Esophagus squamous epithelium (tissue), 5 donors: ENCODE results near the gene BLOC1S4. TPM values are rescaled to one million over a fixed set of nuclear protein-coding genes. Genes with fewer than 3 reads are reported as not detected.
"Not testable (repeated sequence)": the region's sequence is repeated elsewhere in the genome, so short reads cannot be mapped to it uniquely, and the experiment has no call there.

Source experiments
- DNase-seq: peaks from one replicate; lab custom pipeline; 2025; lab: John Stamatoyannopoulos, UW
- H3K27ac ChIP-seq, 4 donors: fragments of 200-600 bp; sonication (generic); one replicate each; pipeline ENCODE4 v1.5.1; 2016 to 2019; ENCODE audit warnings: mild to moderate bottlenecking in 1 of 4
- H3K27me3 ChIP-seq, 4 donors: fragments of 200-600 bp; sonication (generic); 1 replicate in 3 of 4; 2 replicates in 1 of 4; pipeline versions ENCODE4 v1.5.1 to v1.6.0; 2017 to 2021; ENCODE audit warnings: antibody characterized with exemption in 1 of 4
- H3K36me3 ChIP-seq, 3 donors: fragments of 200-600 bp; sonication (generic); one replicate each; pipeline ENCODE4 v1.5.1; 2016 to 2019
- H3K4me1 ChIP-seq, 3 donors: fragments of 200-600 bp; sonication (generic); one replicate each; pipeline ENCODE4 v1.5.1; 2017 to 2019
- H3K4me3 ChIP-seq, 4 donors: fragments of 200-600 bp; sonication (generic); 1 replicate in 3 of 4; 2 replicates in 1 of 4; pipeline ENCODE4 v1.5.1; 2016 to 2019; ENCODE audit warnings: mild to moderate bottlenecking in 2 of 4, moderate library complexity in 1 of 4
- H3K9me3 ChIP-seq, 3 donors: fragments of 200-600 bp; sonication (generic); one replicate each; pipeline ENCODE4 v1.5.1; 2016 to 2019
- POLR2A ChIP-seq, 4 donors: fragments of 450-650 bp; IDR thresholded peaks; one replicate each; pipeline ENCODE4 v1.6.1; 2017; ENCODE audit warnings: antibody characterized with exemption in 4 of 4, mild to moderate bottlenecking in 4 of 4, moderate library complexity in 3 of 4
- WGBS, 2 donors: methylation state at CpG; one replicate each; pipeline ENCODE4 v1.1.5; 2018; 5-methylcytosine and 5-hydroxymethylcytosine counted together
- intact Hi-C: fragments of 100-400 bp; cut with DNase I; formaldehyde crosslinking; loops from one replicate; pipeline ENCODE4 v1.15.0; 2022
- total RNA-seq, 4 donors: library from RNA; depleted of rRNA; stranded (reverse); fragments of >200 nt; gene quantifications; one replicate each; pipeline ENCODE4 v1.1.0, GENCODE V29; 2016
- TF ChIP-seq, protein P1 (sequence below), 6 experiments: fragments of 450-650 bp in 4 of 6; fragments of 200-600 bp in 2 of 6; sonication (generic) in 2 of 6; IDR thresholded peaks; one replicate each; pipeline ENCODE4 v1.5.1; 2016 to 2019; ENCODE audit warnings: antibody characterized with exemption in 6 of 6, mild to moderate bottlenecking in 4 of 6, moderate library complexity in 4 of 6
- donor health status: DM: yes; HTN: yes; CAD: no.

Gene BLOC1S4
- total RNA-seq, 4 donors from 2014 or later: 12.4 to 19.6 (median 14.3) TPM

DNA sequence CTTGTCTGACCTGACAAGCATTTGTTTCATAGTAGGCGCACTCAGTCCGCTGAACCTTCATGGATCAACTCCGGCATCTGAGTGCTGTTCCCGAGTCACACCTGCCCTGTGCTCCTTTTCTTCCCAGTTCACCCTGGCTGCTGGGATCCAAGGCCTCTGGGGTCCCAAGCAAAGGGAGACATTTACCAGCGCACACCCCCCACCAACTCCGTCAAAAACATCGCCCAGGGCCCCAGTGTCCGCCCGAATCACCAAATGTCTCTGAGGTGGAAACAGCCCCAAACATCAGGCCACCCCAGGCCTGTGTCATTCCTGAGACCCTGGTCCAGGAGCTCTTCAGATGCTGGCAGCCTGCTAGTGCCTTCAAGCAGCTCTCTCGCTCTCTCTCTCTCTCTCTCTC, 5.1 kb downstream of the BLOC1S4 start:
- intact Hi-C loops: loop anchor here (5.0 kb wide), 1 partner anchor 151 kb away; no protein-coding TSS in a partner anchor
- H3K27me3 ChIP-seq: no peaks in the 10 kb centered on the region
- 98 to 100% methylated on average over 9 to 10 of the region's 10 CpGs for WGBS, 2 donors
- peaks cover 0 to 4% (median 0%) of the 10 kb centered on the region in 3 donors for H3K36me3 ChIP-seq
- DNase-seq: no peak
- no peak overlapping the region for H3K4me3 ChIP-seq
- peaks cover 11 to 41% (median 23%) of the 10 kb centered on the region in 3 donors for H3K4me1 ChIP-seq
- no peak overlapping the region for H3K27ac ChIP-seq
- H3K9me3 ChIP-seq: no peaks in the 10 kb centered on the region
- TF ChIP-seq, protein P1, sequence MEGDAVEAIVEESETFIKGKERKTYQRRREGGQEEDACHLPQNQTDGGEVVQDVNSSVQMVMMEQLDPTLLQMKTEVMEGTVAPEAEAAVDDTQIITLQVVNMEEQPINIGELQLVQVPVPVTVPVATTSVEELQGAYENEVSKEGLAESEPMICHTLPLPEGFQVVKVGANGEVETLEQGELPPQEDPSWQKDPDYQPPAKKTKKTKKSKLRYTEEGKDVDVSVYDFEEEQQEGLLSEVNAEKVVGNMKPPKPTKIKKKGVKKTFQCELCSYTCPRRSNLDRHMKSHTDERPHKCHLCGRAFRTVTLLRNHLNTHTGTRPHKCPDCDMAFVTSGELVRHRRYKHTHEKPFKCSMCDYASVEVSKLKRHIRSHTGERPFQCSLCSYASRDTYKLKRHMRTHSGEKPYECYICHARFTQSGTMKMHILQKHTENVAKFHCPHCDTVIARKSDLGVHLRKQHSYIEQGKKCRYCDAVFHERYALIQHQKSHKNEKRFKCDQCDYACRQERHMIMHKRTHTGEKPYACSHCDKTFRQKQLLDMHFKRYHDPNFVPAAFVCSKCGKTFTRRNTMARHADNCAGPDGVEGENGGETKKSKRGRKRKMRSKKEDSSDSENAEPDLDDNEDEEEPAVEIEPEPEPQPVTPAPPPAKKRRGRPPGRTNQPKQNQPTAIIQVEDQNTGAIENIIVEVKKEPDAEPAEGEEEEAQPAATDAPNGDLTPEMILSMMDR (IDR thresholded peaks at IDR 0.05): no peak
- no peak for TF ChIP-seq POLR2A (IDR thresholded peaks at IDR 0.05)

DNA sequence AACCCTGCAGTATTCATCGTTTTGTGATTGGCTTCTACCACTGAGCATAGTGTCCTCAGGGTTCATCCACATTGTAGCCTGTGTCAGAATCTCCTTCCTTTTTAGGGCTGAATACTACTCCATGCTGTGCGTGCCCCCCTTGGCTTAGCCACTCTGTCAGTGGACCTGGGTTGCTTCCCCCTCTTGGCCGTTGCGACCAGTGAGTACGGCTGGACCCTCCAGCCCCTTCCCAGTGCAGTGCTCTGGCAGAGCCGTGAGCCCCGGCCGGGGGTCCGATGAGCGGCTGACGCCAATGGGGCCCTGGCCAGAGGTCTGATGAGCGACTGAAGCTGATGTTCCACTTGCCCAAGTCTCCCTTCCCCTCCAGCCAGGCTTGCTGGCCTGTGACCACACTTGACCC, 6.9 kb downstream of the BLOC1S4 start:
- Histone ChIP-seq H3K36me3 (peaks cover 0 to 4% (median 0%) of the 10 kb centered on the region in 3 donors), H3K27ac (no peak overlapping the region), H3K27me3 (no peaks in the 10 kb centered on the region), H3K4me3 (no peak overlapping the region), H3K4me1 (peaks cover 5 to 34% (median 12%) of the 10 kb centered on the region in 3 donors), H3K9me3 (no peaks in the 10 kb centered on the region)
- no peak for DNase-seq
- TF ChIP-seq, protein P1 (IDR thresholded peaks at IDR 0.05): no peak
- TF ChIP-seq POLR2A (IDR thresholded peaks at IDR 0.05): no peak
- intact Hi-C loops: loop anchor here (5.0 kb wide), 1 partner anchor 149 kb away; no protein-coding TSS in a partner anchor
- WGBS, 2 donors: 90 to 92% methylated on average over 4 to 12 of the region's 12 CpGs

- Histone ChIP-seq H3K9me3 (no peaks in the 10 kb centered on the region), H3K27me3 (no peaks in the 10 kb centered on the region), H3K36me3 (peaks cover 0 to 1% (median 0%) of the 10 kb centered on the region in 3 donors), H3K4me1 (peaks cover 5 to 26% (median 7%) of the 10 kb centered on the region in 3 donors), H3K27ac (no peak overlapping the region), H3K4me3 (no peak overlapping the region)
- DNase-seq: no peak
- 86% methylated on average over 5 of the region's 8 CpGs; no CpG with 5 or more reads in 1 of the 2 donors for WGBS, 2 donors
- intact Hi-C loops: loop anchor here (5.0 kb wide), 1 partner anchor 148 kb away; no protein-coding TSS in a partner anchor
- no peak for TF ChIP-seq POLR2A (IDR thresholded peaks at IDR 0.05)
- TF ChIP-seq, protein P1 (IDR thresholded peaks at IDR 0.05): no peak
These were observed 7.9 kb downstream of the BLOC1S4 start for GRCh38 chr4:6723851-6724250.

DNA sequence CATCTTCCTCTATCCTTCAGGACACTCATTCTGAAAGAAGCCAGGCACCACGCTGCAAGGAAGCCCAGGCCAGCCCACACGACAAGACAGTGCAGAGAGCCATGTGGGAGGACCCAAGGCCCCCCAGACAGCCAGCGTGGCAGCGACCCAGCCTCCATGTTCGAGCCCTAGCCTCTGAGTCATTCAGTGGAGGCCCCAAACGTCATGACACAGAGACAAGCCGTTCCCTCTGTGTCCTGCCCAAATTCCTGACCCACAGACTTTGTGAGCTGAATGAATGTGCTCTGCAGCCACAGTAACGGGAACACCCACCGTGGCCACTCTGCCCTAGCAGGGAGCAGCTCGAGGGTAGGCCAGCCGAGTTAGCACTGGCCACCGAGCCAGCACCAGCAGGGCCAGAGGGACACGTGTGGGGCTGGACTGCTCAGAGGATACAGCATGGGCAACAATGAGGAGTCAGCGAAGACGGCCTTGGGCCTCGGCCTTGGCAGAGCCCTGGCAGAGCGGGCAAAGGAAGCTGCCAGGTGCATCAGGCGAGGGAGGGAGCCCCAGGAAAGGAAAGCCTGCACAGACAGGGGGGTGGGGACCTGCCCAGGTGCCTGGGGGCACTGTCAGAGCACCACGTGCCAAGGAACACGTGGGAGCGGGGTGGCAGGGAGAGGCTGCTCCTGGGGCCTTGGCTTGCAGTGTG, 8.6 kb downstream of the BLOC1S4 start:
- intact Hi-C loops: loop anchor here (5.0 kb wide), 1 partner anchor 148 kb away; no protein-coding TSS in a partner anchor
- DNase-seq: no peak
- no peaks in the 10 kb centered on the region for H3K27me3 ChIP-seq
- no peaks in the 10 kb centered on the region for H3K36me3 ChIP-seq
- peaks cover 5 to 26% (median 7%) of the 10 kb centered on the region in 3 donors for H3K4me1 ChIP-seq
- no peak for TF ChIP-seq POLR2A (IDR thresholded peaks at IDR 0.05)
- H3K27ac ChIP-seq: no peak overlapping the region
- H3K9me3 ChIP-seq: no peaks in the 10 kb centered on the region
- WGBS, 2 donors: 66 to 85% methylated on average over 4 to 13 of the region's 21 CpGs
- no peak overlapping the region for H3K4me3 ChIP-seq

DNA sequence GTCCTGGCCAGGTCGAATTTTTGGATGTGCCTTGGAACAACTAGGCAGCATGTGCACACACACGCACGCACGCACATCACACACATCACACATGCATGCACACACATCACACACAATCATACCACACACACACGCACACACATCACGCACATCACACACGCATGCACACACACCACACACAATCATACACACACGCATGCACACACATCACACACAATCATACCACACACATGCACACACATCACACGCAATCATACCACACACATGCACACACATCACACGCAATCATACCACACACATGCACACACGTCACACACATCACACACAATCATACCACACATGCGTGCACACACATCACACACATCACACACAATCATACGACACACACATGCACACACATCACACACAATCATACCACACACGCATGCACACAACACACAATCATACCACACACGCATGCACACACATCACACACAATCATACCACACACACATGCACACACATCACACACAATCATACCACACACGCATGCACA, 9.5 kb downstream of the BLOC1S4 start:
- H3K4me3 ChIP-seq, DNase-seq, H3K27ac ChIP-seq, H3K27me3 ChIP-seq, H3K9me3 ChIP-seq, intact Hi-C loops, H3K36me3 ChIP-seq: not testable (repeated sequence)
- peaks cover 2 to 18% (median 5%) of the 10 kb centered on the region in 3 donors for H3K4me1 ChIP-seq
- WGBS, 2 donors: 89 to 93% methylated on average over 15 to 16 of the region's 16 CpGs
